Measurements from ENCODE around the gene LST1.

LST1 gene

GRCh38 chr6:31634131-31634530 lies 48.1 kb downstream of the LST1 start:
- TF ChIP-seq ZFP3 (CRISPR knock-in tag; IDR thresholded peaks at IDR 0.05) (no peak), GLIS3 (CRISPR knock-in tag; IDR thresholded peaks at IDR 0.05) (no peak), ESRRG (CRISPR knock-in tag; IDR thresholded peaks at IDR 0.05) (no peak), TOX (CRISPR knock-in tag; IDR thresholded peaks at IDR 0.05; ENCODE audit: borderline replicate concordance) (no peak)
- ATAC-seq: peak; percentile 2; the same call in 1 of the 3 replicates

- TF ChIP-seq ZNF565 (CRISPR knock-in tag; conservative IDR thresholded peaks at IDR 0.05; ENCODE audit: low read depth) (no peak), ZC3H10 (CRISPR knock-in tag; IDR thresholded peaks at IDR 0.05) (no peak)
- ATAC-seq: no peak; the same call in 2 of the 3 replicates
Observed at GRCh38 chr6:31634969-31635575, 49.0 kb downstream of the LST1 start.

- no peak for ATAC-seq
- TF ChIP-seq ZFP30 (CRISPR knock-in tag; IDR thresholded peaks at IDR 0.05) (no peak), OSR1 (CRISPR knock-in tag; IDR thresholded peaks at IDR 0.05) (no peak), PPARA (CRISPR knock-in tag; IDR thresholded peaks at IDR 0.05; ENCODE audit: borderline replicate concordance) (no peak), ESRRG (CRISPR knock-in tag; IDR thresholded peaks at IDR 0.05) (no peak), ZNF70 (CRISPR knock-in tag; IDR thresholded peaks at IDR 0.05) (no peak), GLIS3 (CRISPR knock-in tag; IDR thresholded peaks at IDR 0.05) (no peak), ZFP3 (CRISPR knock-in tag; IDR thresholded peaks at IDR 0.05) (no peak)
Observed at GRCh38 chr6:31636698-31637596, 50.9 kb downstream of the LST1 start.

Measured in SK-N-SH treated with all-trans-retinoic acid at 6 μM for 48 hours (cell line).